Osteoblast (primary cell): ENCODE measurements around the gene ELMOD3. TPM values are rescaled to one million over a fixed set of nuclear protein-coding genes. Genes with fewer than 3 reads are reported as not detected.
"Not testable (repeated sequence)": the region's sequence is repeated elsewhere in the genome, so short reads cannot be mapped to it uniquely, and the experiment has no call there.

Experiments
- DNase-seq: peaks from one replicate; pipeline ENCODE4 v3.0.0; 2011; ENCODE audit warnings: low spot score, mixed read lengths; ENCODE audit not compliant: insufficient read length; ENCODE audit errors: missing footprints
- H2AFZ ChIP-seq: 2 replicates; pipeline ENCODE4 v1.6.0; 2011; ENCODE audit warnings: mild to moderate bottlenecking, low read length
- H3K27ac ChIP-seq: 2 replicates; pipeline ENCODE4 v1.5.1; 2011; ENCODE audit warnings: mild to moderate bottlenecking, low read depth, low read length, moderate library complexity
- H3K27me3 ChIP-seq: 2 replicates; pipeline ENCODE4 v1.6.0; 2012; ENCODE audit warnings: mild to moderate bottlenecking, control low read depth, inconsistent platforms, low read length, moderate library complexity; ENCODE audit not compliant: insufficient read depth
- H3K36me3 ChIP-seq: 2 replicates; pipeline ENCODE4 v1.5.1; 2011; ENCODE audit warnings: mild to moderate bottlenecking, low read length, control low read depth, moderate library complexity; ENCODE audit not compliant: insufficient read depth
- H3K4me1 ChIP-seq: 2 replicates; pipeline ENCODE4 v1.5.1; 2011; ENCODE audit warnings: mild to moderate bottlenecking, low read length, control low read depth, moderate library complexity; ENCODE audit not compliant: insufficient read depth
- H3K4me2 ChIP-seq: 2 replicates; pipeline ENCODE4 v1.6.0; 2011; ENCODE audit warnings: mild to moderate bottlenecking, low read length; ENCODE audit not compliant: insufficient read depth
- H3K4me3 ChIP-seq: fragments of 200-600 bp; sonication (generic); 3 replicates; pipeline ENCODE4 v1.5.1; 2012; ENCODE audit warnings: mild to moderate bottlenecking, low read length, inconsistent platforms; ENCODE audit not compliant: insufficient read depth
- H3K79me2 ChIP-seq: 2 replicates; pipeline ENCODE4 v1.6.0; 2012; ENCODE audit warnings: mild to moderate bottlenecking, low read length, control low read depth, inconsistent platforms; ENCODE audit not compliant: insufficient read depth
- H3K9me3 ChIP-seq: 2 replicates; pipeline ENCODE4 v1.5.1; 2011; ENCODE audit warnings: low read depth, low read length, control low read depth
- H4K20me1 ChIP-seq: 2 replicates; pipeline ENCODE4 v1.6.0; 2012; ENCODE audit warnings: mild to moderate bottlenecking, low read length, control low read depth; ENCODE audit not compliant: insufficient read depth
- total RNA-seq: library from RNA; depleted of rRNA; stranded (reverse); fragments of >200 nt; gene quantifications from 2 replicates; pipeline ENCODE4 v1.2.3, GENCODE V29; 2012
- TF ChIP-seq, protein P1 (sequence below): IDR thresholded peaks from 2 replicates; pipeline ENCODE4 v1.5.1; 2011; ENCODE audit warnings: mild to moderate bottlenecking, low read depth, low read length, moderate library complexity; ENCODE audit errors: extremely low read depth

Gene ELMOD3
- total RNA-seq, 1 donor: 22.1 TPM

DNA sequence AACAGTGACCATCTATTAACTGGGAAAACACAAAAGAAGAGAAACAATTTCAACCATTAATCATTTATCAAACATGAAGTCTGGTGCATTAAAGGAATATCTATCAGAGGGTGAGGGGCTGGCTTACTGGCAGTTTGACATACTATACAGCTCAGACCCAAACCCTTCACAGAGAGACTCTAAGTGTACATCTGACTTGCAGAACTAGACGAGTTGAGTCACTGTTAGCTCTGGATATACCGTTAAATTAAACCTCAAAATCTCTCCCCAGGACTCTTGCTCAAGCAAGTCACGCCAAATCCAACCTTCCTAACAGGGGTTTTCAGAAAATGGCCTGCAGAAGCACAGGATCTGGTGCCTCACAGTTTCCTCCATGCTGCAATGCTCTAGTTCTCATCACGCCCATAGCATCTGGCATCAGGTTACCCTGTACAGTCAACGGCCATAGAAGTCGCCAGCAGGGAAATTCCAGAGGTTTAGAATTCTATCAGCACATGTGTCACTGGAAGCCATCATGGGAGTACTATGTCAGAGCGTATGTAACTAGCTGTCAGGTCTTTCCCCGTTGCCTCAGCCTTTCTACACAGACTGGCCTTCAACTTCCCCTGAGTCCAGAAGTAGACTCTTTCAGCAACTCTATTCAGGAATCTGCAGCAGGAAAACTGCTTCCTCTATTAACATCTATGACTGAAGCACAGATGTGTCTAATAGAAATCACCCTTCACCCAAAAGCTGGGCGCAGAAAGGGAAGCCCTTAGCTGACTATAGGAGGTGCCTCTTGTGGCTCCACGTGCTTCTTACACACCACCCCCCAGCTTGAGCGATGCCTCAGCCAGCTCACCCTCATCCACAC, 36.1 kb upstream of the ELMOD3 start:
- H3K27me3 ChIP-seq: no peaks in the 10 kb centered on the region
- peak; percentile 89 for DNase-seq
- peak overlapping the region; percentile 34 for H3K27ac ChIP-seq
- H4K20me1 ChIP-seq: peaks cover 41% of the 10 kb centered on the region
- H3K4me2 ChIP-seq: peak overlapping the region; percentile 10
- peaks cover 55% of the 10 kb centered on the region for H3K79me2 ChIP-seq
- H2AFZ ChIP-seq: no peak overlapping the region
- H3K4me3 ChIP-seq: no peak overlapping the region
- TF ChIP-seq, protein P1, sequence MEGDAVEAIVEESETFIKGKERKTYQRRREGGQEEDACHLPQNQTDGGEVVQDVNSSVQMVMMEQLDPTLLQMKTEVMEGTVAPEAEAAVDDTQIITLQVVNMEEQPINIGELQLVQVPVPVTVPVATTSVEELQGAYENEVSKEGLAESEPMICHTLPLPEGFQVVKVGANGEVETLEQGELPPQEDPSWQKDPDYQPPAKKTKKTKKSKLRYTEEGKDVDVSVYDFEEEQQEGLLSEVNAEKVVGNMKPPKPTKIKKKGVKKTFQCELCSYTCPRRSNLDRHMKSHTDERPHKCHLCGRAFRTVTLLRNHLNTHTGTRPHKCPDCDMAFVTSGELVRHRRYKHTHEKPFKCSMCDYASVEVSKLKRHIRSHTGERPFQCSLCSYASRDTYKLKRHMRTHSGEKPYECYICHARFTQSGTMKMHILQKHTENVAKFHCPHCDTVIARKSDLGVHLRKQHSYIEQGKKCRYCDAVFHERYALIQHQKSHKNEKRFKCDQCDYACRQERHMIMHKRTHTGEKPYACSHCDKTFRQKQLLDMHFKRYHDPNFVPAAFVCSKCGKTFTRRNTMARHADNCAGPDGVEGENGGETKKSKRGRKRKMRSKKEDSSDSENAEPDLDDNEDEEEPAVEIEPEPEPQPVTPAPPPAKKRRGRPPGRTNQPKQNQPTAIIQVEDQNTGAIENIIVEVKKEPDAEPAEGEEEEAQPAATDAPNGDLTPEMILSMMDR: no peak
- H3K9me3 ChIP-seq: no peaks in the 10 kb centered on the region
- H3K36me3 ChIP-seq: peaks cover 73% of the 10 kb centered on the region
- peaks cover 11% of the 10 kb centered on the region for H3K4me1 ChIP-seq

DNA sequence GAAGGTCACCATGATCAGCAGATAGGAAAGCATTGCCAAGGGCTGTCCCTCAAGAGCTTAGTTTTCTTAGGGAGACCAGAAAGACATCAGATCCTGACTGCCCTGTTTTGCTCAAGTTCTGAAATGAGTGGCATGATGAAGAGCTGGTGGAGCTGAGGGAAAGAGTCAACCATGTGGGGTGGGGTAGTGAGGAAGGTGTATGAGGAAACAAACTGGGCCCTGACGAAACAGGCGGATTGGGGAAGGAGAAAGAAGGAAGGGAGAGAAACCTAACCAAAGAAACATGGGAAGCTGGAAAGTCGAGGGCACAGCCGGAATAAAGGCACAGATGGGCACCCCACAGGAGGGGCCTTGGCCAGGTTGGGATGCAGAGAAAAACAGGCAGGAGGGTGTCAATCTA, 34.8 kb upstream of the ELMOD3 start:
- H4K20me1 ChIP-seq: peaks cover 49% of the 10 kb centered on the region
- H3K4me2 ChIP-seq: no peak overlapping the region
- H3K4me1 ChIP-seq: peaks cover 14% of the 10 kb centered on the region
- no peaks in the 10 kb centered on the region for H3K9me3 ChIP-seq
- no peak for DNase-seq
- H3K36me3 ChIP-seq: peaks cover 78% of the 10 kb centered on the region
- TF ChIP-seq, protein P1: no peak
- no peak overlapping the region for H3K27ac ChIP-seq
- peaks cover 69% of the 10 kb centered on the region for H3K79me2 ChIP-seq
- no peak overlapping the region for H3K4me3 ChIP-seq
- no peak overlapping the region for H2AFZ ChIP-seq
- no peaks in the 10 kb centered on the region for H3K27me3 ChIP-seq

DNA sequence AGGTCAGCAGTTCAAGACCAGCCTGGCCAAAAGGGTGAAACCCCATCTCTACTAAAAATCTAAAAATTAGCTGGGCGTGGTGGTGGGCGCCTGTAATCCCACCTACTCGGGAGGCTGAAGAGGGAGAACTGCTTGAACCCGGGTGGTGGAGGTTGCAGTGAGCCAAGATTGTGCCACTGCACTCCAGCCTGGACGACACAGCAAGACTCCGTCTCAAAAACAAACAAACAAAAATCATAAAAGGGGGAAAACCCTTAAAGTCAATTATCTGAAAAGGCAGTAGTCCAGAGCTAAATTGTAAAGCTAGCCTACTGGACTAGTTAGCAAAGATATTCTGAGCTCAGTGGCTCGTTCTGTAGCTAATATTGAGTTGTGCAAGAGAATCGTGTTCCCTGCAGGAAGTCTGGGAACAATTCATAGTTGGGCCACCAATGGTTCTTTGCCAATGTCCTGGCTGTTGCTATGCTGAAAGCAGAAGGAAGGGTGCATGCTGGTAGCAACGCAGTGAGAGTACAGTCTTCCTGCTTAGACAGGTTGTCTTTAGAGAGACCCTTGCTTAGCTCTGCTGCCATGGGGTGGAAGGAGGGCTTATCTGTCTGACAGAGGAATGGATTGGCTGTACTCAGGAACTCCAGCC, 31.1 kb upstream of the ELMOD3 start:
- peaks cover 66% of the 10 kb centered on the region for H4K20me1 ChIP-seq
- H3K4me3 ChIP-seq: no peak overlapping the region
- H3K36me3 ChIP-seq: peaks cover 64% of the 10 kb centered on the region
- no peak overlapping the region for H3K4me2 ChIP-seq
- H3K27ac ChIP-seq: no peak overlapping the region
- peaks cover 32% of the 10 kb centered on the region for H3K4me1 ChIP-seq
- TF ChIP-seq, protein P1: no peak
- H3K79me2 ChIP-seq: peaks cover 87% of the 10 kb centered on the region
- no peak overlapping the region for H2AFZ ChIP-seq
- H3K27me3 ChIP-seq: no peaks in the 10 kb centered on the region
- no peak for DNase-seq
- no peaks in the 10 kb centered on the region for H3K9me3 ChIP-seq

DNA sequence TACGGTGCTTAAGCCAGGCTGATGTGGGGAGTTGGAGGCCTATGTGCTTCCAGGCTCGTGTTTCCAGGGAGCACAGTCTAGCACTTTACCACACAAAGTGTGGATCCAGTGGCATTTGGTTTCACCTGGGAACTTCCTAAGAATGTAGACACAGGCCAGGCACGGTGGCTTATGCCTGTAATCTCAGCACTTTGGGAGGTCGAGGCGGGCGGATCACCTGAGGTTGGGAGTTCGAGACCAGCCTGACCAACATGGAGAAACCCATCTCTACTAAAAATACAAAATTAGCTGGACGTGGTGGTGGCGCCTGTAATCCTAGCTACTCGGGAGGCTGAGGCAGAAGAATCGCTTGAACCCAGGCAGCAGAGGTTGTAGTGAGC, 30.6 kb upstream of the ELMOD3 start:
- not testable (repeated sequence) for H3K4me3 ChIP-seq, H3K4me2 ChIP-seq, H3K27ac ChIP-seq, H3K9me3 ChIP-seq, DNase-seq, H2AFZ ChIP-seq, H3K27me3 ChIP-seq
- H4K20me1 ChIP-seq: peaks cover 61% of the 10 kb centered on the region
- H3K79me2 ChIP-seq: peaks cover 83% of the 10 kb centered on the region
- H3K36me3 ChIP-seq: peaks cover 63% of the 10 kb centered on the region
- H3K4me1 ChIP-seq: peaks cover 28% of the 10 kb centered on the region
